B cell (primary cell): ENCODE measurements around the gene OR5L2. TPM values are rescaled to one million over a fixed set of nuclear protein-coding genes. Genes with fewer than 3 reads are reported as not detected.

ENCODE experiments used
- ATAC-seq: fragments of 200-7000 bp; cut with Tn5 transposase; one replicate; pipeline ENCODE4 v1.10.0; 2021; ENCODE audit warnings: low read depth, mild to moderate bottlenecking, moderate number of reproducible peaks, moderate library complexity
- CTCF ChIA-PET: fragments of 350-600 bp; sonication (Branson Sonifier 250); formaldehyde crosslinking; loops from one replicate; lab custom pipeline; 2021; ENCODE audit warnings: antibody characterized with exemption, inconsistent platforms; lab: Charles Lee
- POLR2A ChIA-PET: fragments of 350-600 bp; sonication (Branson Sonifier 250); formaldehyde crosslinking; loops from one replicate; lab custom pipeline; 2021; ENCODE audit warnings: antibody characterized with exemption; lab: Charles Lee
- DNase-seq: peaks from one replicate; pipeline ENCODE4 v3.0.0; 2013
- H2AFZ ChIP-seq: 2 replicates; pipeline ENCODE4 v1.6.1; 2012; ENCODE audit warnings: mild to moderate bottlenecking, low read depth, low read length; ENCODE audit not compliant: insufficient read depth, poor library complexity, severe bottlenecking
- H3K27ac ChIP-seq, 2 donors: 1 replicate in 1 of 2; 2 replicates in 1 of 2; pipeline ENCODE4 v1.5.1; 2012 to 2013; ENCODE audit warnings: low read length in 2 of 2, mild to moderate bottlenecking in 2 of 2, moderate library complexity in 1 of 2
- H3K27me3 ChIP-seq, 4 experiments: fragments of 200-600 bp in 1 of 4; sonication (generic) in 1 of 4; replicated peaks in 1 of 4; 1 replicate in 2 of 4; 2 replicates in 2 of 4; pipeline versions ENCODE4 v1.6.1 to v1.7.0; 2013 to 2016; ENCODE audit warnings: low read length in 3 of 4, mild to moderate bottlenecking in 2 of 4, mixed read lengths in 1 of 4, moderate library complexity in 1 of 4; ENCODE audit not compliant: insufficient read depth in 4 of 4, control insufficient read depth in 3 of 4; ENCODE audit errors: control extremely low read depth in 1 of 4
- H3K36me3 ChIP-seq, 2 experiments: replicated peaks in 1 of 2; 1 replicate in 1 of 2; 2 replicates in 1 of 2; pipeline versions ENCODE4 v1.6.1 to v1.7.1; 2013; ENCODE audit warnings: low read length in 1 of 2; ENCODE audit not compliant: insufficient read depth in 2 of 2, control insufficient read depth in 1 of 2; ENCODE audit errors: control extremely low read depth in 1 of 2, extremely low read depth in 1 of 2
- H3K4me1 ChIP-seq, 2 donors: fragments of 200-600 bp in 1 of 2; sonication (generic) in 1 of 2; 1 replicate in 1 of 2; 2 replicates in 1 of 2; pipeline versions ENCODE4 v1.5.1 to v1.6.1; 2013 to 2017; ENCODE audit warnings: low read length in 2 of 2; ENCODE audit not compliant: control insufficient read depth in 2 of 2, insufficient read depth in 2 of 2
- H3K4me2 ChIP-seq: replicated peaks from 2 replicates; pipeline ENCODE3; 2012; ENCODE audit warnings: mild to moderate bottlenecking, low read depth, low read length; ENCODE audit not compliant: poor library complexity, severe bottlenecking
- H3K4me3 ChIP-seq, 5 experiments: fragments of 200-600 bp in 1 of 5; sonication (generic) in 1 of 5; 1 replicate in 3 of 5; 2 replicates in 2 of 5; pipeline versions ENCODE4 v1.5.1 to v1.7.0; 2011 to 2016; ENCODE audit warnings: low read length in 4 of 5, mild to moderate bottlenecking in 4 of 5, low read depth in 2 of 5, control low read depth in 1 of 5, moderate library complexity in 1 of 5; ENCODE audit not compliant: insufficient read depth in 1 of 5; ENCODE audit errors: control extremely low read depth in 1 of 5, extremely low read depth in 1 of 5
- H3K79me2 ChIP-seq: fragments of 200-600 bp; sonication (generic); one replicate; pipeline ENCODE4 v1.6.0; 2016; ENCODE audit warnings: low read length; ENCODE audit not compliant: control insufficient read depth, insufficient read depth
- H3K9ac ChIP-seq: fragments of 200-600 bp; sonication (generic); 2 replicates; pipeline ENCODE4 v1.6.1; 2017; ENCODE audit warnings: mild to moderate bottlenecking, low read length, moderate library complexity
- H3K9me3 ChIP-seq, 3 donors: one replicate each; pipeline versions ENCODE4 v1.6.1 to v1.7.1; 2013; ENCODE audit warnings: low read length in 2 of 3; ENCODE audit not compliant: control insufficient read depth in 2 of 3, insufficient read depth in 1 of 3; ENCODE audit errors: control extremely low read depth in 1 of 3
- H4K20me1 ChIP-seq: 2 replicates; pipeline ENCODE4 v1.6.0; 2012; ENCODE audit warnings: mild to moderate bottlenecking, low read length; ENCODE audit not compliant: insufficient read depth, control insufficient read depth, poor library complexity, severe bottlenecking
- H3K27ac Mint-ChIP-seq: one replicate; pipeline ENCODE4 v1.8.0; 2021; ENCODE audit warnings: mixed read lengths
- H3K27me3 Mint-ChIP-seq: one replicate; pipeline ENCODE4 v1.8.0; 2021; ENCODE audit warnings: mixed read lengths
- H3K4me1 Mint-ChIP-seq: one replicate; pipeline ENCODE4 v1.8.0; 2021; ENCODE audit warnings: mixed read lengths
- H3K4me3 Mint-ChIP-seq: one replicate; pipeline ENCODE4 v1.8.0; 2021; ENCODE audit warnings: mixed read lengths
- H3K9me3 Mint-ChIP-seq: one replicate; pipeline ENCODE4 v1.8.0; 2022; ENCODE audit warnings: mixed read lengths; ENCODE audit not compliant: insufficient read depth
- EZH2 ChIP-seq: IDR thresholded peaks from 2 replicates; pipeline ENCODE4 v1.6.1; 2012; ENCODE audit warnings: borderline replicate concordance, low read depth, mild to moderate bottlenecking, moderate library complexity, low read length; ENCODE audit not compliant: insufficient read depth, poor library complexity, severe bottlenecking
- WGBS: methylation state at CpG from one replicate; pipeline ENCODE4 v1.1.5; 2013; ENCODE audit warnings: missing lambda C conversion rate; ENCODE audit not compliant: insufficient coverage; 5-methylcytosine and 5-hydroxymethylcytosine counted together
- intact Hi-C: fragments of 100-400 bp; cut with micrococcal nuclease; formaldehyde crosslinking; loops from one replicate; pipeline ENCODE4 v1.10.0; 2022
- polyA plus RNA-seq: library from polyadenylated mRNA; depleted of rRNA; stranded (reverse); fragments of >200 nt; gene quantifications from 2 replicates; pipeline ENCODE4 v1.2.3, GENCODE V29; 2012
- total RNA-seq, 2 donors: library from RNA; stranded (reverse); fragments of 120-200 nt in 1 of 2; gene quantifications; 1 replicate in 1 of 2; 2 replicates in 1 of 2; pipeline versions ENCODE4 v1.2.3 to v1.2.4, GENCODE V29; 2013 to 2022
- TF ChIP-seq, protein P1 (sequence below): fragments of 200-600 bp; IDR thresholded peaks from one replicate; pipeline ENCODE4 v1.8.0; 2022; ENCODE audit warnings: antibody characterized with exemption, mild to moderate bottlenecking

The OR5L2 gene
- total and polyA plus RNA-seq, 2 donors (not counting 1 experiment from before 2014, with no cell fraction given), result not detected

DNA sequence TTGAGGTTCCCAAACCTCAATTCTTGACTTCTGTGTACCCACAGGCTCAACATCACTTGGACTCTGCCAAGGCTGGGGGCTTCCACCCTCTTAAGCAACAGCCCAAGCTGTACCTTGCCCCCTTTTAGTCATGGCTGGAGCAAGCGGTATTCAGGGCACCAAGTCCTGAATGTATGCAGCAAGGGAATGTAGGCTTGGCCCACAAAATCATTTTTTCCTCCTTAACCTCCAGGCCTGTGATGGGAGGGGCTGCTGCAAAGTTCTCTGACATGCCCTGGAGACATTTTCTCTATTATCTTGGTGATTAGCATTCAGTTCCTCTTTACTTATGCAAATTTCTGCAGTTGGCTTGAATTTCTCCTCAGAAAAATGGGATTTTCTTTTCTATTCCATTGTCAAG lies 20.8 kb upstream of the OR5L2 start:
- H2AFZ ChIP-seq, result no peak overlapping the region
- Mint-ChIP-seq H3K27ac (no peak overlapping the region), H3K27me3 (no peaks in the 10 kb centered on the region), H3K4me3 (no peak overlapping the region), H3K4me1 (no peaks in the 10 kb centered on the region), H3K9me3 (peaks cover 11% of the 10 kb centered on the region)
- no CpG with 5 or more reads among the region's 1 CpG for WGBS
- H3K36me3 ChIP-seq, result no peaks in the 10 kb centered on the region
- H4K20me1 ChIP-seq, result no peaks in the 10 kb centered on the region
- POLR2A ChIA-PET, result no interaction called here
- H3K9ac ChIP-seq, result no peak overlapping the region
- H3K9me3 ChIP-seq, result peaks cover 0 to 8% (median 1%) of the 10 kb centered on the region in 3 donors
- CTCF ChIA-PET, result no interaction called here
- H3K4me1 ChIP-seq, result no peaks in the 10 kb centered on the region
- no peak for TF ChIP-seq EZH2
- TF ChIP-seq, protein P1, sequence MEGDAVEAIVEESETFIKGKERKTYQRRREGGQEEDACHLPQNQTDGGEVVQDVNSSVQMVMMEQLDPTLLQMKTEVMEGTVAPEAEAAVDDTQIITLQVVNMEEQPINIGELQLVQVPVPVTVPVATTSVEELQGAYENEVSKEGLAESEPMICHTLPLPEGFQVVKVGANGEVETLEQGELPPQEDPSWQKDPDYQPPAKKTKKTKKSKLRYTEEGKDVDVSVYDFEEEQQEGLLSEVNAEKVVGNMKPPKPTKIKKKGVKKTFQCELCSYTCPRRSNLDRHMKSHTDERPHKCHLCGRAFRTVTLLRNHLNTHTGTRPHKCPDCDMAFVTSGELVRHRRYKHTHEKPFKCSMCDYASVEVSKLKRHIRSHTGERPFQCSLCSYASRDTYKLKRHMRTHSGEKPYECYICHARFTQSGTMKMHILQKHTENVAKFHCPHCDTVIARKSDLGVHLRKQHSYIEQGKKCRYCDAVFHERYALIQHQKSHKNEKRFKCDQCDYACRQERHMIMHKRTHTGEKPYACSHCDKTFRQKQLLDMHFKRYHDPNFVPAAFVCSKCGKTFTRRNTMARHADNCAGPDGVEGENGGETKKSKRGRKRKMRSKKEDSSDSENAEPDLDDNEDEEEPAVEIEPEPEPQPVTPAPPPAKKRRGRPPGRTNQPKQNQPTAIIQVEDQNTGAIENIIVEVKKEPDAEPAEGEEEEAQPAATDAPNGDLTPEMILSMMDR, result no peak
- H3K79me2 ChIP-seq, result no peaks in the 10 kb centered on the region
- intact Hi-C loops, result no loop called here
- DNase-seq, result no peak
- H3K4me2 ChIP-seq, result no peak overlapping the region
- H3K27me3 ChIP-seq, result no peaks in the 10 kb centered on the region
- no peak overlapping the region for H3K27ac ChIP-seq
- no peak overlapping the region for H3K4me3 ChIP-seq
- ATAC-seq, result no peak

DNA sequence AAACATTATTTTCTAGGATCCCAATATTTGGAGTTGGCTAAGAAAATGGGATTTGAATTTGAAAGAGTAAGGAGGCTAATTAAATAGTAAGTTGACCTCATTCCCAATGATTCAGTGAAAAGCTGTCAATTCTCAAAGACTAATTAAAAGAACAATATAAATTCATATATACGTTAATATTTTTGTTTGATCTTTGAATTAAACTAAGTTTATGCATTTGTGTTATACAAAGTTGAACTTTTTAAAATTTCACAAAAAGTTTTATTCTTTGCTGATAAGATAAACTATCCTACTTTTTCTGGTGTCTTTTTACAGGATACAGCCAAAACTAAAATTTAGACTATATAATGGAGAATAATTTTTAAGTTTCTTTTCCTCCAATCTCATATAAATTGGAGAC lies 16.0 kb upstream of the OR5L2 start, which contains the start of gene OR5L1:
OR5L1 (plus strand) TSS at position 301 of the 400 bp plus-strand sequence. CDS start 100 bp downstream, outside the sequence.
- WGBS, result no CpG with 5 or more reads among the region's 1 CpG
- H3K36me3 ChIP-seq, result no peaks in the 10 kb centered on the region
- Mint-ChIP-seq H3K4me1 (no peaks in the 10 kb centered on the region), H3K9me3 (peaks cover 9% of the 10 kb centered on the region), H3K4me3 (no peak within 1 kb of the TSS), H3K27me3 (no peaks in the 10 kb centered on the region), H3K27ac (no peak within 1 kb of the TSS)
- no peaks in the 10 kb centered on the region for H4K20me1 ChIP-seq
- ATAC-seq (no peak), DNase-seq (no peak)
- peaks cover 0 to 3% (median 1%) of the 10 kb centered on the region in 3 donors for H3K9me3 ChIP-seq
- TF ChIP-seq, protein P1, result no peak
- TF ChIP-seq EZH2, result no peak
- no peak within 1 kb of the TSS for H3K9ac ChIP-seq
- H3K4me2 ChIP-seq, result no peak within 1 kb of the TSS
- H3K27me3 ChIP-seq, result no peaks in the 10 kb centered on the region
- H2AFZ ChIP-seq, result no peak within 1 kb of the TSS
- H3K4me3 ChIP-seq, result no peak within 1 kb of the TSS
- no peaks in the 10 kb centered on the region for H3K4me1 ChIP-seq
- H3K27ac ChIP-seq, result no peak within 1 kb of the TSS
- ChIA-PET POLR2A (no interaction called here), CTCF (no interaction called here)
- intact Hi-C loops, result no loop called here
- no peaks in the 10 kb centered on the region for H3K79me2 ChIP-seq
